HG03045 (cell line): ENCODE data around the gene TRERF1.
A peak's percentile ranks its signal among the peaks of the same experiment; 100 is the strongest.
"Not testable (repeated sequence)": the region's sequence is repeated elsewhere in the genome, so short reads cannot be mapped to it uniquely, and the experiment has no call there.

Source experiments
- ATAC-seq: cut with Tn5 transposase; IDR thresholded peaks from one replicate; pipeline ENCODE4 v1.9.1; 2021; ENCODE audit warnings: mild to moderate bottlenecking, moderate library complexity; ENCODE audit not compliant: unreplicated experiment

TRERF1 gene

GRCh38 chr6:42227173-42227850 is 224.4 kb downstream of the TRERF1 start:
- ATAC-seq, result no peak

DNA sequence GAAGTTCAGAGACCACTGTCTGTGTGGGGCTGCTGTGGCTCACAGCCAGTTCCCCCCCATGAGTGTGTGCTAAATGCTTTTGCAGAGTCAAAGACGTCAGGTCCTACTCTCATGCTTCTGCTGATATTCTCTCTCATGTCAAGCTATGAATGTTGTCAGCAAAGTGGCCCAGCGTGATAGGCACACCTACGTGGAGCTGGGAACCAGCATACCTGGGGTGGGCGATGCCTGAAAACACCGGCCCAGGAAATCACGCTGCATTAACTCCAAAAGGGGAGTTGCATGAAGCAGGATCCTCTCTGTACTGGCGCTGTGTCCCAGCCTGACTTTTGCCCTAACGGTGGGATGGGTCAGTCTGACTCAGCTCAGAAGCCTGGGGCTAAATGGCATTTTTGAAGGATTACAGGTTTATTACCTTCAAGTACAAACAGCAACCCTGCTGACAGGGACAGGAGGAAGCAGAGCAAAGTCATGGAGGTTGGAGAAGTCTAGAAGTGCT is 225.0 kb downstream of the TRERF1 start:
- ATAC-seq, result no peak

GRCh38 chr6:42226161-42226611 is 225.5 kb downstream of the TRERF1 start:
- no peak for ATAC-seq

GRCh38 chr6:42225419-42225818 is 226.3 kb downstream of the TRERF1 start:
- ATAC-seq, result no peak

GRCh38 chr6:42225029-42225339 is 226.7 kb downstream of the TRERF1 start:
- no peak for ATAC-seq

GRCh38 chr6:42224222-42225028 is 227.3 kb downstream of the TRERF1 start:
- ATAC-seq, result peak; percentile 90

- ATAC-seq, result no peak
Observed at GRCh38 chr6:42222448-42222847, 229.3 kb downstream of the TRERF1 start.

GRCh38 chr6:42221546-42221945 is 230.2 kb downstream of the TRERF1 start:
- no peak for ATAC-seq

- no peak for ATAC-seq
Observed at GRCh38 chr6:42220807-42221206, 230.9 kb downstream of the TRERF1 start.

GRCh38 chr6:42217519-42218367 is 234.0 kb downstream of the TRERF1 start, which contains the start of gene MRPS10:
MRPS10 (minus strand) TSS chr6:42217861; CDS start chr6:42217849, 12 bp downstream.
- ATAC-seq, result peak; percentile 92

- ATAC-seq, result no peak
Observed at GRCh38 chr6:42217157-42217518, 234.6 kb downstream of the TRERF1 start.

DNA sequence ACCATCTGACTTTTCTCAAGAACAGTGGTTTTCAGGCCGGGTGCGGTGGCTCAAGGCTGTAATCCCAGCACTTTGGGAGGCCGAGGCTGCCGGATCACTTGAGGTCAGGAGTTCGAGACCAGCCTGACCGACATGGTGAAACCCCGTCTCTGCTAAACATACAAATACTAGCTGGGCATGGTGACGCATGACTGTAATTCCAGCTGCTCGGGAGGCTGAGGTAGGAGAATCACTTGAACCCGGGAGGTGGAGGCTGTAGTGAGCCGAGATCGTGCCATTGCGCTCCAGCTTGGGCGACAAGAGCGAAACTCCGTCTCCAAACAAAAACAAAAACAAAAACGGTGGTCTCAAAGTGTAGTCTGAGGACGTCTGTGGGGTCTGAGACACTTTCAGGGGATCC is 235.2 kb downstream of the TRERF1 start:
- ATAC-seq, result not testable (repeated sequence)

DNA sequence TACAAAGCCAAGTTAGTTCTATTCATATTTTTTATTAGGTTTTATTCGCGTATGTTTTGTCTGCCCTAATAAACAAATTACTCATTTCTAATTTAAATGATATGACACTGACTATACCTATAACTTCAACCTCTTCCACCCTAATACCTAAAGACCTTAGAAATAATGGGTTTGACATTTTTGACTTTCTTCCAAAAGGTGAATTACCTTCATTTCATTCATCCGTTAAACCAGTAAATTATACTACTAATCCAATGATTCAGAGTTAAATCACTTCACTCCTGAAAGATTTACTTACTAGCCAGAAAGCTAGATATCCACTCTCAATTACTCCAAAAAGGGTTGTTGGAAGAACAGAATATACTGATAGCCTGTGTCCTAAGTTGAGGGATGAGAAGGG is 239.3 kb downstream of the TRERF1 start:
- ATAC-seq, result no peak

DNA sequence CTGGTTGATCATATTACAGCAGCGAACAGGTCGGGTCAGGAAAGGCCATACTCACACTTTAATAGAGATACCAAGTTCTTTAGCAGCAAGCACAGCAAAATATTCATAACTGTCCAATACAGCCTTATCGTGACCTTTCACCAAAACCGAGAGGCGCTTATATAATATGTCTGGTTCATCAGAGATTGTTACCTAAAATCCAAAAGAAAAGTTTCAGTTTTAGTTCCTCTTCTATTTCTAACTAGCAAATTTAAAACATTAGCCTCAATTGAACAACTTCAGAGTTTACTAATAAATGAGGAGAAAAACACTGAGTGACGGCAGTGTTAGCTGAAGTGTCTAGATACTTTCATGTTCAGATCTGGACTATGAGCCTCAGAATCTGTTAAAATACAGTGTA is 240.0 kb downstream of the TRERF1 start:
- ATAC-seq, result no peak

DNA sequence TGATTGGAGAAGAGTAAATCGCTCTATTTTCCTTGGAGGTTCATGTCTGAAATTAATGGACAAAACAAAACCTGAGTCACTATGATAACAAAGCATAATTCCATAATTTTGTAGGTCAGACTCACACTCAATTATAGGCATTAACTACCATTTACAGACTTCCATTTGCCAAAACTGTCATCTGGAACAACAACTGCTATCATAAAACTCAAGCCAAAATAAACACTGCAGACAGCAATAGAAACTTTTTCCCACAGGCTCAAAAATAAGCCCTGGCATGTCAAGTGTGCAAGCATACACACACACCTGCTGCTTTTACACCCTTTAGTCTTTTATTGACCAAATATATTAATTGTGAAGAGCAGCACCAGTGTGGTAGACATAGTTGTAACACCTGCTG is 241.2 kb downstream of the TRERF1 start:
- no peak for ATAC-seq

DNA sequence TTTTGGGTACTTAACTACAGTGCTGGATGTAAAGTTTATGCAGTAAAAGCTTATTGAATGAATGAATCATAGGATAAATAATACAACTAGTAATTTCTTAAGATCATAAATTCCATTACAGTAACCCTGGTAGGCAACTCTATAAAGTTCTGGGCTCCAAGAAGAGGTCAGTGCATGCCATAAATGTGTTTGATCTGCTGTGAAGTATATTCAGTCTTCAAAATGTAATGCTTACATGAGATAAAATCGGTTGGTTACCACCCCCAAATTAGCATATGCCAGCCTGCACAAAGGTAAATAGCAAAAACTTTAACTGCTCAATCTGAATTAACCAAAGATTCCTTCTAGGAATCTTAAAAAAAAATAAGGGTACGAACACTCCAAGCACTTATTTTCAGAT is 244.2 kb downstream of the TRERF1 start:
- not testable (repeated sequence) for ATAC-seq

- no peak for ATAC-seq
Observed at GRCh38 chr6:42204768-42205282, 246.9 kb downstream of the TRERF1 start.

DNA sequence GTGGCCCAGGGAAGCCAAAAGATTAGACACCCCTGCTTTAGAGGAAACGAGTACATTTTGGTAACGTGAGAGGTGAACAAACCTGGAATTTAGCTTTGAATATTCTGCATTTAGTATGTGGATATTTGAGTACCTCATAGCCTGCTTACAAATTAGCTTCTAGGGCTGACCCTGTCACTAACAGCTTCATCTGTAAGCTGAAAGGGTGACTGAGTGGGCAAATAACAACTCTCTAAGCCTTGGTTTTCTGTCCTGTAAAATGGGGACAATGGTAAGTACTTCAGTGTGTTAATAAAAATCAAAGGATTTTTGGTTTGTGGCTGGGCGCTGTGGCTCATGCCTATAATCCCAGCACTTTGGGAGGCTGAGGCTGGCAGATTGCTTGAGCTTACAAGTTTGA is 248.5 kb downstream of the TRERF1 start:
- ATAC-seq, result no peak

GRCh38 chr6:42202131-42202915 is 249.4 kb downstream of the TRERF1 start:
- ATAC-seq, result not testable (repeated sequence)

DNA sequence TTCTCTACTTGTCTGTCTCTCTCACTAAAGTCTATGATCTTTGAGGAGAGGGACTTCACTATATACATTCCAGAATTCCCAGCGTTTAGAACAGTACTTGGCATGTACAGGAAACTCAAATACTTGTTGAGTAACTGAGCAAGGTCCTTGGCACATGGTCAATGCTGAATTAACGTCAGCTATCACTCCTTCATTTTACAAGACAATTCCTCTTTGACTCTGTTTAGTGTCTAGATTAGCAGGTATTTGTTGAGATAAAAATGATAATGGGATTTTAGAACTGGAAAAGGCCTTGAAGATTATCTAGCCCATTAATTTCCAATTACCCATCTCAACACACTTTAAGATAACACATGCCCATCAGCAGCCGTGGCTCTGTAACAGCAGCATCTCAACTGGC is 250.3 kb downstream of the TRERF1 start:
- no peak for ATAC-seq
